ENCODE data around the gene KDM4B. TPM values are rescaled to one million over a fixed set of nuclear protein-coding genes. Genes with fewer than 3 reads are reported as not detected.

KDM4B gene
- total RNA-seq, 4 donors from 2014 or later: 18.4 to 94.7 (median 25.6) TPM

GRCh38 chr19:4980067-4980466 is 11.2 kb downstream of the KDM4B start:
- peaks cover 14 to 20% of the 10 kb centered on the region in 2 donors for H3K4me1 ChIP-seq

GRCh38 chr19:4980838-4981680 is 12.1 kb downstream of the KDM4B start:
- TF ChIP-seq CTCF (IDR thresholded peaks at IDR 0.05) (no peak), POLR2A (IDR thresholded peaks at IDR 0.05) (no peak)
- Histone ChIP-seq H3K27ac (no peak overlapping the region), H3K27me3 (no peaks in the 10 kb centered on the region), H3K9me3 (no peaks in the 10 kb centered on the region), H3K36me3 (no peaks in the 10 kb centered on the region), H3K4me1 (peaks cover 10 to 20% of the 10 kb centered on the region in 2 donors), H3K4me3 (no peak overlapping the region)
- intact Hi-C loops (cut with DNase I; ENCODE audit: low total_unique reads): no loop called here
- no peak for DNase-seq

More at GRCh38 chr19:4980067-4980466, 11.2 kb downstream of the KDM4B start:
- Histone ChIP-seq H3K9me3 (no peaks in the 10 kb centered on the region), H3K27ac (no peak overlapping the region), H3K4me3 (no peak overlapping the region), H3K27me3 (no peaks in the 10 kb centered on the region), H3K36me3 (no peaks in the 10 kb centered on the region)
- no peak for DNase-seq
- TF ChIP-seq POLR2A (IDR thresholded peaks at IDR 0.05) (no peak), CTCF (IDR thresholded peaks at IDR 0.05) (no peak)
- intact Hi-C loops (cut with DNase I; ENCODE audit: low total_unique reads): no loop called here

GRCh38 chr19:4981681-4981958 is 12.7 kb downstream of the KDM4B start:
- H3K9me3 ChIP-seq: no peaks in the 10 kb centered on the region
- H3K36me3 ChIP-seq: no peaks in the 10 kb centered on the region
- no peak overlapping the region for H3K27ac ChIP-seq
- no peak overlapping the region for H3K4me3 ChIP-seq
- H3K27me3 ChIP-seq: no peaks in the 10 kb centered on the region
- DNase-seq: no peak
- intact Hi-C loops (cut with DNase I; ENCODE audit: low total_unique reads): no loop called here
- TF ChIP-seq POLR2A (IDR thresholded peaks at IDR 0.05): no peak
- no peak for TF ChIP-seq CTCF (IDR thresholded peaks at IDR 0.05)
- peaks cover 10 to 23% of the 10 kb centered on the region in 2 donors for H3K4me1 ChIP-seq

DNA sequence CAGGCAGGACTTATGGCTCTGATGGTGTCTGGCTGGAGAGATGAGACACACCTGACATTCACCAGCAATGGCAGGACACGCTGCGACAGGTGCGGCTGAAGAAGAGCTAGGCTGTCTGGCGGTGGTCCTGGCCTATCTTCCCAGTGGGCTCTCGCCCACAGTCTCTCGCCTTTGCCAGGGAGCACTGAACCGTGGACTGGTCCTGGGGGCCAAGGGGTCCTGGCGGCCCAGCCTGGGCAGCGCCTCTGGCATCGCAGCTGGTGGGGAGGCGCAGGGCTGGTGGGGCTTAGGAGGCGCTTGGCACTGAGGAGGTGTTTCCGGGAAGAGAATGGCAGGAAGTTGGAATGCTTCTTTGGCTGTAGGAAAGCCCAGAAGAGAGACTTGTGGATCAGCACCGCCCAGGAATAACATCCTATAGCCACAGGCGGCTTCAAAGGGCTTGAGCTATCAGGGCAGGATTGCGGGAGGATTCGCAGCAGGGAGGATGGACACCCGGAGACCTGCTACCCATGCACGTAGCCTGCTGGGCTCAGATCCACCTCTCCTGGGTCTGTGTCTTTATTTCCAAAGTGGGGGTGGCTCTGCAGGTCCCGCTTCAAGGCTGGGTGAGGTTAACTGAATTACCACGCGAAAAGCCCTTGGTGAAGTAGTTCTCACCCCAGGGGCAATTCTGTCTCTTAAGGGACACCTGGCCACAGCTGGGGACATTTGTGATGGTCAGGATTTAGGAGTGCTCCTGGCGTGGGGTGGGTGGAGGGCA is 14.6 kb downstream of the KDM4B start:
- Histone ChIP-seq H3K27ac (no peak overlapping the region), H3K9me3 (no peaks in the 10 kb centered on the region), H3K4me3 (no peak overlapping the region), H3K4me1 (peaks cover 0 to 17% of the 10 kb centered on the region in 2 donors), H3K27me3 (no peaks in the 10 kb centered on the region), H3K36me3 (no peaks in the 10 kb centered on the region)
- no peak for DNase-seq
- intact Hi-C loops (cut with DNase I; ENCODE audit: low total_unique reads): no loop called here
- TF ChIP-seq POLR2A (IDR thresholded peaks at IDR 0.05) (no peak), CTCF (IDR thresholded peaks at IDR 0.05) (no peak)

GRCh38 chr19:4984106-4984380 is 15.1 kb downstream of the KDM4B start:
- Histone ChIP-seq H3K9me3 (no peaks in the 10 kb centered on the region), H3K27me3 (no peaks in the 10 kb centered on the region), H3K36me3 (no peaks in the 10 kb centered on the region), H3K4me3 (no peak overlapping the region), H3K27ac (no peak overlapping the region), H3K4me1 (peaks cover 0 to 14% of the 10 kb centered on the region in 2 donors)
- intact Hi-C loops (cut with DNase I; ENCODE audit: low total_unique reads): no loop called here
- TF ChIP-seq CTCF (IDR thresholded peaks at IDR 0.05) (no peak), POLR2A (IDR thresholded peaks at IDR 0.05) (no peak)
- DNase-seq: no peak

Measured in uterus (tissue), 4 donors.